Tibial nerve (tissue), 4 donors: Measurements from ENCODE around the gene DLGAP4. TPM values are rescaled to one million over a fixed set of nuclear protein-coding genes. Genes with fewer than 3 reads are reported as not detected.
A peak's percentile ranks its signal among the peaks of the same experiment; 100 is the strongest.

Experiments
- DNase-seq, 2 donors: peaks; one replicate each; pipeline ENCODE4 v3.0.0-alpha.2; 2019; ENCODE audit warnings: low spot score in 2 of 2
- H3K27ac ChIP-seq, 4 donors: fragments of 200-600 bp; sonication (generic) in 3 of 4; one replicate each; pipeline ENCODE4 v1.5.1; 2017 to 2019; ENCODE audit warnings: mild to moderate bottlenecking in 1 of 4
- H3K27me3 ChIP-seq, 2 donors: fragments of 200-600 bp; sonication (generic) in 1 of 2; one replicate each; pipeline versions ENCODE4 v1.5.1 to v1.6.0; 2017 to 2019
- H3K36me3 ChIP-seq, 3 donors: fragments of 200-600 bp; sonication (generic); one replicate each; pipeline ENCODE4 v1.5.1; 2018 to 2019
- H3K4me1 ChIP-seq, 4 donors: fragments of 200-600 bp; sonication (generic) in 3 of 4; one replicate each; pipeline ENCODE4 v1.5.1; 2017 to 2019
- H3K4me3 ChIP-seq, 4 donors: fragments of 200-600 bp; sonication (generic) in 3 of 4; one replicate each; pipeline ENCODE4 v1.5.1; 2017 to 2019; ENCODE audit warnings: mild to moderate bottlenecking in 1 of 4, moderate library complexity in 1 of 4
- H3K9me3 ChIP-seq, 4 donors: fragments of 200-600 bp; sonication (generic) in 3 of 4; one replicate each; pipeline ENCODE4 v1.5.1; 2017 to 2019
- CTCF ChIP-seq, 5 experiments: fragments of 200-600 bp in 3 of 5; fragments of 450-650 bp in 2 of 5; sonication (generic) in 3 of 5; IDR thresholded peaks; one replicate each; pipeline ENCODE4 v1.5.1; 2016 to 2019; ENCODE audit warnings: antibody characterized with exemption in 5 of 5, mild to moderate bottlenecking in 3 of 5, moderate library complexity in 2 of 5
- EP300 ChIP-seq, 2 donors: sonication (generic); formaldehyde crosslinking; IDR thresholded peaks; one replicate each; pipeline ENCODE4 v1.6.1; 2017; ENCODE audit warnings: antibody characterized with exemption in 2 of 2, mild to moderate bottlenecking in 1 of 2
- POLR2A ChIP-seq, 2 donors: fragments of 450-650 bp; IDR thresholded peaks; one replicate each; pipeline ENCODE4 v1.6.1; 2017; ENCODE audit warnings: antibody characterized with exemption in 2 of 2, mild to moderate bottlenecking in 2 of 2, moderate library complexity in 2 of 2
- WGBS, 2 donors: methylation state at CpG; one replicate each; pipeline ENCODE4 v1.1.5; 2018; 5-methylcytosine and 5-hydroxymethylcytosine counted together
- total RNA-seq, 4 donors: library from RNA; depleted of rRNA; stranded (reverse); fragments of >200 nt; gene quantifications; one replicate each; pipeline ENCODE4 v1.1.0, GENCODE V29; 2016

Gene DLGAP4
- total RNA-seq, 4 donors from 2014 or later, result 46.1 to 97.5 (median 52.5) TPM

- H3K9me3 ChIP-seq, result no peaks in the 10 kb centered on the region
- peaks cover 0 to 19% (median 2%) of the 10 kb centered on the region in 4 donors for H3K4me1 ChIP-seq
- H3K36me3 ChIP-seq, result peaks cover 0 to 90% (median 22%) of the 10 kb centered on the region in 3 donors
- no peak overlapping the region for H3K4me3 ChIP-seq
- no peak overlapping the region for H3K27ac ChIP-seq
- no peaks in the 10 kb centered on the region for H3K27me3 ChIP-seq
- 70 to 75% methylated on average over 3 of the region's 3 CpGs for WGBS, 2 donors
- TF ChIP-seq EP300 (IDR thresholded peaks at IDR 0.05), result no peak
- no peak for TF ChIP-seq CTCF (IDR thresholded peaks at IDR 0.05)
- TF ChIP-seq POLR2A (IDR thresholded peaks at IDR 0.05), result no peak
- no peak for DNase-seq
These were observed 195.3 kb downstream of the DLGAP4 start for GRCh38 chr20:36501367-36502006.

DNA sequence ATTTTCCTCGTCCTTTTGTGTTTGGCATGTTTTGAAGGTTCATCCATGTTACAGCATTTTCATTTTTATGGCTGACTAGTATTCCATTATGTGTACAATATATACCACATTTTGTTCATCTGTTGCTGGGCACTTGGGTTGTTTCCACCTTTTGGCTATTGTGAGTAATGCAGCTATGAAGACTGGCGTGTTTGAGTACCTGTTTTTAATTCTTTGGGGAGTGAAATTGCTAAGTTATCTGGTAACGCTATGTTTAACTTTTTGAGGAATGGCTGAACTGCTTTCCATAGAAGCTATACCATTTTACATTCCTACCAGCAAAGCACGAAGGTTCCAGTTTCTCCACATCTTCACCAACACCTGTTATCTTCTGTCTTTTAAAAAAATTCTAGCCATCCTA is 198.2 kb downstream of the DLGAP4 start:
- TF ChIP-seq CTCF (IDR thresholded peaks at IDR 0.05), result no peak
- no peak for TF ChIP-seq EP300 (IDR thresholded peaks at IDR 0.05)
- TF ChIP-seq POLR2A (IDR thresholded peaks at IDR 0.05), result no peak
- DNase-seq, result no peak
- no peaks in the 10 kb centered on the region for H3K27me3 ChIP-seq
- no peaks in the 10 kb centered on the region for H3K9me3 ChIP-seq
- H3K36me3 ChIP-seq, result peaks cover 0 to 84% (median 12%) of the 10 kb centered on the region in 3 donors
- WGBS, 2 donors, result 87 to 90% methylated on average over 4 of the region's 4 CpGs
- no peak overlapping the region for H3K4me3 ChIP-seq
- H3K27ac ChIP-seq, result no peak overlapping the region
- no peaks in the 10 kb centered on the region for H3K4me1 ChIP-seq

GRCh38 chr20:36506253-36506652 is 200.1 kb downstream of the DLGAP4 start:
- no peak for DNase-seq
- WGBS, 2 donors, result 62 to 81% methylated on average over 1 of the region's 1 CpG
- no peaks in the 10 kb centered on the region for H3K9me3 ChIP-seq
- H3K27ac ChIP-seq, result no peak overlapping the region
- no peaks in the 10 kb centered on the region for H3K4me1 ChIP-seq
- H3K27me3 ChIP-seq, result no peaks in the 10 kb centered on the region
- H3K4me3 ChIP-seq, result no peak overlapping the region
- no peak for TF ChIP-seq POLR2A (IDR thresholded peaks at IDR 0.05)
- peak in 1 of 5 experiments; percentile 16 for TF ChIP-seq CTCF (IDR thresholded peaks at IDR 0.05)
- TF ChIP-seq EP300 (IDR thresholded peaks at IDR 0.05), result no peak
- peaks cover 0 to 81% (median 3%) of the 10 kb centered on the region in 3 donors for H3K36me3 ChIP-seq

DNA sequence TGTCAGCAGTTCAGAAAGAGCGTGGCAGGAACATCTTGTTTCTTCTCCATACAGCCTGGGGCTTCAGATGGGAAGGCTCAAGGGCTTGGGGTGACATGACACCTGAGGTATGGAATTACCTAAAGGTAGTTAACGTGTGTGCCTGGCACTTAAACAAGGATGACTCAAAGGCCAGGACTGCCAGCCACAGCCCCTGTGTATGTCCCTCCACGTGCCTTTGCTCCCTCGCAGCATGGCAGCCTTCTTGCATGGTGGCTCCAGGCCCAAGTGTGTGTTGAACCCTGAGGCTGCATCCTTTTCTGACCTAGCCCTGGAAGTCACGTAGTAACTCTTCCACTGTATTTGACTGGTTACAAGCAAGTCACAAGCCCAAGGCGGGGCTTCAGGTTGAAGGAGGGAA is 201.6 kb downstream of the DLGAP4 start:
- Histone ChIP-seq H3K9me3 (no peaks in the 10 kb centered on the region), H3K27ac (peak overlapping the region in 1 of 4 donors; percentile 17), H3K4me1 (no peaks in the 10 kb centered on the region), H3K36me3 (peaks cover 0 to 79% (median 3%) of the 10 kb centered on the region in 3 donors), H3K27me3 (no peaks in the 10 kb centered on the region), H3K4me3 (no peak overlapping the region)
- no peak for DNase-seq
- TF ChIP-seq EP300 (IDR thresholded peaks at IDR 0.05), result no peak
- TF ChIP-seq CTCF (IDR thresholded peaks at IDR 0.05), result no peak
- TF ChIP-seq POLR2A (IDR thresholded peaks at IDR 0.05), result no peak
- WGBS, 2 donors, result 83 to 87% methylated on average over 6 of the region's 6 CpGs

GRCh38 chr20:36519012-36519719 is 213.0 kb downstream of the DLGAP4 start:
- Histone ChIP-seq H3K27me3 (no peaks in the 10 kb centered on the region), H3K36me3 (peaks cover 0 to 61% (median 0%) of the 10 kb centered on the region in 3 donors), H3K27ac (no peak overlapping the region), H3K9me3 (no peaks in the 10 kb centered on the region), H3K4me1 (peaks cover 0 to 45% (median 1%) of the 10 kb centered on the region in 4 donors), H3K4me3 (no peak overlapping the region)
- 95 to 97% methylated on average over 17 of the region's 17 CpGs for WGBS, 2 donors
- TF ChIP-seq POLR2A (IDR thresholded peaks at IDR 0.05) (no peak), CTCF (IDR thresholded peaks at IDR 0.05) (no peak), EP300 (IDR thresholded peaks at IDR 0.05) (no peak)
- no peak for DNase-seq
